SH-SY5Y (cell line): ENCODE data around the gene NOX3.

Experiments used
- GATA2 ChIP-seq: IDR thresholded peaks from 2 replicates; pipeline ENCODE4 v1.6.1; 2011; ENCODE audit warnings: mild to moderate bottlenecking, low read depth, low read length
- GATA3 ChIP-seq: IDR thresholded peaks from 2 replicates; pipeline ENCODE4 v1.6.1; 2011; ENCODE audit warnings: low read depth, mild to moderate bottlenecking, low read length, moderate library complexity

DNA sequence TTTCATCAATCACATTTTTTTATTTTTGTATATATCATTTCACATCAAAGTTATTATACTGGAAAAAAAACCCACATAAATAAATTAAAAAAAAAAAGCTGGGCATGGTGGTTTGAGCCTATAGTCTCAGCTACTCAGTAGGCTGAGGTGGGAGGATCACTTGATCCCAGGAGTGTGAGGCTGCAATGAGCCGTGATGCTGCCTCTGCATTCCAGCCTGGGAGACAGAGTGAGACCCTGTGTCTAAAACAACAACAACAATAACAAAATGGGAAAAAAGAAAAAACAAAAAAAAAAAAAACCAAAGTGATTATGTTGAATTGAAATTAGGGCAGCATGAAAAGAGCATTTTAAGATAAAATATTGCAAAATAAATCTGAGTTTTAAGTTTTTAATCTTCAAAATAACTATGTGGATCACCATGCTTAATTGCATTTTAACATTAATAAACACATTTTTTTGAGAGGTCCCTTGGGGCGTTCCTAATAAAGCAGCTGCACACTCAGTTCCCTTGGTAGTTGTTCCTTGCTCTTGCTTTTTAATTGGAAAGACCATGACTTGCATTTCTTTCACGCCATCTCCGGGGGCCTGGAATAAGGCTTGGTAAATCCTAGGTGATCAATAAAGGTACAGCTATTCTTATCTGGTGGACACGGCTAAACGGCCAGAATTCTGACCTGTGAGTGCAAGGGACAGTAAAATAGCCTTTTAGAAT is 15.1 kb downstream of the NOX3 start:
- TF ChIP-seq GATA3: no peak
- TF ChIP-seq GATA2: no peak
